ENCODE measurements around the gene PLIN1. TPM values are rescaled to one million over a fixed set of nuclear protein-coding genes. Genes with fewer than 3 reads are reported as not detected.

PLIN1 gene
- total and polyA plus RNA-seq, 2 donors (not counting 1 experiment from before 2014, with no cell fraction given): 0.97 to 1.2 TPM

GRCh38 chr15:89630260-89630659 lies 48.9 kb downstream of the PLIN1 start:
- H4K20me1 ChIP-seq (ENCODE audit: control insufficient read depth, insufficient read depth, low read length, poor library complexity, severe bottlenecking): no peaks in the 10 kb centered on the region
- no peak overlapping the region for H3K27ac ChIP-seq (ENCODE audit: low read length in 2 of 2)
- Mint-ChIP-seq H3K27me3 (no peaks in the 10 kb centered on the region), H3K9me3 (ENCODE audit: insufficient read depth) (no peaks in the 10 kb centered on the region), H3K27ac (no peak overlapping the region), H3K4me3 (no peak overlapping the region), H3K4me1 (no peaks in the 10 kb centered on the region)
- DNase-seq: no peak
- no peak overlapping the region for H2AFZ ChIP-seq (ENCODE audit: insufficient read depth, low read depth, low read length, poor library complexity, severe bottlenecking)
- H3K79me2 ChIP-seq (ENCODE audit: control insufficient read depth, insufficient read depth, low read length): no peaks in the 10 kb centered on the region
- H3K9me3 ChIP-seq (ENCODE audit: control extremely low read depth in 1 of 3, control insufficient read depth in 2 of 3, insufficient read depth in 1 of 3, low read length in 2 of 3): peaks cover 0 to 12% (median 0%) of the 10 kb centered on the region in 3 donors
- intact Hi-C loops (cut with micrococcal nuclease): no loop called here
- TF ChIP-seq EZH2 (IDR thresholded peaks at IDR 0.05; ENCODE audit: borderline replicate concordance, insufficient read depth, low read depth, low read length, poor library complexity, severe bottlenecking) (no peak), CTCF (IDR thresholded peaks at IDR 0.05) (no peak)
- no peaks in the 10 kb centered on the region for H3K36me3 ChIP-seq (replicated peaks in 1 of 2; ENCODE audit: control extremely low read depth in 1 of 2, control insufficient read depth in 1 of 2, extremely low read depth in 1 of 2, insufficient read depth in 2 of 2, low read length in 1 of 2)
- no peak overlapping the region for H3K4me3 ChIP-seq (ENCODE audit: control extremely low read depth in 1 of 5, extremely low read depth in 1 of 5, insufficient read depth in 1 of 5, low read depth in 2 of 5, low read length in 4 of 5)
- ChIA-PET CTCF (no interaction called here), POLR2A (no interaction called here)
- ATAC-seq (ENCODE audit: low read depth): no peak
- no peak overlapping the region for H3K4me2 ChIP-seq (replicated peaks; ENCODE audit: low read depth, low read length, poor library complexity, severe bottlenecking)
- no peaks in the 10 kb centered on the region for H3K27me3 ChIP-seq (replicated peaks in 1 of 4; ENCODE audit: control extremely low read depth in 1 of 4, control insufficient read depth in 3 of 4, insufficient read depth in 4 of 4, low read length in 3 of 4)
- WGBS (ENCODE audit: insufficient coverage): 95% methylated on average over 14 of the region's 14 CpGs
- no peaks in the 10 kb centered on the region for H3K4me1 ChIP-seq (ENCODE audit: control insufficient read depth in 2 of 2, insufficient read depth in 2 of 2, low read length in 2 of 2)
- no peak overlapping the region for H3K9ac ChIP-seq (ENCODE audit: low read length)

GRCh38 chr15:89629829-89630228 lies 49.3 kb downstream of the PLIN1 start:
- Histone ChIP-seq H3K27me3 (replicated peaks in 1 of 4; ENCODE audit: control extremely low read depth in 1 of 4, control insufficient read depth in 3 of 4, insufficient read depth in 4 of 4, low read length in 3 of 4) (no peaks in the 10 kb centered on the region), H3K4me3 (ENCODE audit: control extremely low read depth in 1 of 5, extremely low read depth in 1 of 5, insufficient read depth in 1 of 5, low read depth in 2 of 5, low read length in 4 of 5) (no peak overlapping the region), H3K36me3 (replicated peaks in 1 of 2; ENCODE audit: control extremely low read depth in 1 of 2, control insufficient read depth in 1 of 2, extremely low read depth in 1 of 2, insufficient read depth in 2 of 2, low read length in 1 of 2) (no peaks in the 10 kb centered on the region), H3K9ac (ENCODE audit: low read length) (no peak overlapping the region), H2AFZ (ENCODE audit: insufficient read depth, low read depth, low read length, poor library complexity, severe bottlenecking) (no peak overlapping the region), H4K20me1 (ENCODE audit: control insufficient read depth, insufficient read depth, low read length, poor library complexity, severe bottlenecking) (no peaks in the 10 kb centered on the region), H3K4me1 (ENCODE audit: control insufficient read depth in 2 of 2, insufficient read depth in 2 of 2, low read length in 2 of 2) (no peaks in the 10 kb centered on the region), H3K27ac (ENCODE audit: low read length in 2 of 2) (no peak overlapping the region), H3K4me2 (replicated peaks; ENCODE audit: low read depth, low read length, poor library complexity, severe bottlenecking) (no peak overlapping the region), H3K9me3 (ENCODE audit: control extremely low read depth in 1 of 3, control insufficient read depth in 2 of 3, insufficient read depth in 1 of 3, low read length in 2 of 3) (peaks cover 0 to 12% (median 0%) of the 10 kb centered on the region in 3 donors), H3K79me2 (ENCODE audit: control insufficient read depth, insufficient read depth, low read length) (no peaks in the 10 kb centered on the region)
- DNase-seq (no peak), ATAC-seq (ENCODE audit: low read depth) (no peak)
- ChIA-PET POLR2A (no interaction called here), CTCF (no interaction called here)
- no peak overlapping the region for H3K4me3 Mint-ChIP-seq
- no peak for TF ChIP-seq CTCF (IDR thresholded peaks at IDR 0.05)
- TF ChIP-seq EZH2 (IDR thresholded peaks at IDR 0.05; ENCODE audit: borderline replicate concordance, insufficient read depth, low read depth, low read length, poor library complexity, severe bottlenecking): no peak
- no peak overlapping the region for H3K27ac Mint-ChIP-seq
- intact Hi-C loops (cut with micrococcal nuclease): no loop called here
- H3K27me3 Mint-ChIP-seq: no peaks in the 10 kb centered on the region
- no peaks in the 10 kb centered on the region for H3K9me3 Mint-ChIP-seq (ENCODE audit: insufficient read depth)
- 89% methylated on average over 5 of the region's 5 CpGs for WGBS (ENCODE audit: insufficient coverage)
- H3K4me1 Mint-ChIP-seq: no peaks in the 10 kb centered on the region
